Naive B cell (primary cell): ENCODE results near the gene MXI1. TPM values are rescaled to one million over a fixed set of nuclear protein-coding genes. Genes with fewer than 3 reads are reported as not detected.
"Not testable (repeated sequence)": the region's sequence is repeated elsewhere in the genome, so short reads cannot be mapped to it uniquely, and the experiment has no call there.

Source experiments
- ATAC-seq, 2 donors: fragments of 150-1000 bp; cut with Tn5 transposase; 2 replicates each; pipeline ENCODE4 v1.10.0; 2021; ENCODE audit warnings: low read depth in 2 of 2, mild to moderate bottlenecking in 2 of 2, moderate library complexity in 2 of 2
- DNase-seq: peaks from one replicate; pipeline ENCODE4 v3.0.0; 2022
- H3K27ac Mint-ChIP-seq, 6 donors: one replicate each; pipeline ENCODE4 v1.8.0; 2020 to 2022; ENCODE audit warnings: mild to moderate bottlenecking in 6 of 6, mixed read lengths in 6 of 6, moderate library complexity in 5 of 6, inconsistent platforms in 2 of 6
- H3K27me3 Mint-ChIP-seq, 3 donors: one replicate each; pipeline ENCODE4 v1.8.0; 2021 to 2022; ENCODE audit warnings: mixed read lengths in 3 of 3, mild to moderate bottlenecking in 1 of 3
- H3K36me3 Mint-ChIP-seq, 2 donors: one replicate each; pipeline ENCODE4 v1.8.0; 2020 to 2022; ENCODE audit warnings: mixed read lengths in 2 of 2, inconsistent platforms in 1 of 2, mild to moderate bottlenecking in 1 of 2
- H3K4me1 Mint-ChIP-seq, 3 donors: one replicate each; pipeline ENCODE4 v1.8.0; 2020 to 2022; ENCODE audit warnings: mixed read lengths in 3 of 3, inconsistent platforms in 1 of 3, mild to moderate bottlenecking in 1 of 3, moderate library complexity in 1 of 3
- H3K4me3 Mint-ChIP-seq, 8 donors: one replicate each; pipeline ENCODE4 v1.8.0; 2020 to 2022; ENCODE audit warnings: mild to moderate bottlenecking in 8 of 8, mixed read lengths in 8 of 8, moderate library complexity in 8 of 8, inconsistent platforms in 2 of 8
- H3K9me3 Mint-ChIP-seq, 7 donors: one replicate each; pipeline ENCODE4 v1.8.0; 2020 to 2022; ENCODE audit warnings: mixed read lengths in 7 of 7, mild to moderate bottlenecking in 5 of 7, inconsistent platforms in 2 of 7, moderate library complexity in 1 of 7
- polyA plus RNA-seq, 6 donors: library from polyadenylated mRNA; unstranded; fragments of 300-500 nt; fragmentation: Illumina TruSeq; gene quantifications; one replicate each; pipeline ENCODE4 v1.2.3, GENCODE V29; 2021; ENCODE audit warnings: low read depth in 6 of 6

Gene MXI1
- polyA plus RNA-seq, 6 donors from 2014 or later, result 30.6 to 56.1 (median 44.9) TPM

DNA sequence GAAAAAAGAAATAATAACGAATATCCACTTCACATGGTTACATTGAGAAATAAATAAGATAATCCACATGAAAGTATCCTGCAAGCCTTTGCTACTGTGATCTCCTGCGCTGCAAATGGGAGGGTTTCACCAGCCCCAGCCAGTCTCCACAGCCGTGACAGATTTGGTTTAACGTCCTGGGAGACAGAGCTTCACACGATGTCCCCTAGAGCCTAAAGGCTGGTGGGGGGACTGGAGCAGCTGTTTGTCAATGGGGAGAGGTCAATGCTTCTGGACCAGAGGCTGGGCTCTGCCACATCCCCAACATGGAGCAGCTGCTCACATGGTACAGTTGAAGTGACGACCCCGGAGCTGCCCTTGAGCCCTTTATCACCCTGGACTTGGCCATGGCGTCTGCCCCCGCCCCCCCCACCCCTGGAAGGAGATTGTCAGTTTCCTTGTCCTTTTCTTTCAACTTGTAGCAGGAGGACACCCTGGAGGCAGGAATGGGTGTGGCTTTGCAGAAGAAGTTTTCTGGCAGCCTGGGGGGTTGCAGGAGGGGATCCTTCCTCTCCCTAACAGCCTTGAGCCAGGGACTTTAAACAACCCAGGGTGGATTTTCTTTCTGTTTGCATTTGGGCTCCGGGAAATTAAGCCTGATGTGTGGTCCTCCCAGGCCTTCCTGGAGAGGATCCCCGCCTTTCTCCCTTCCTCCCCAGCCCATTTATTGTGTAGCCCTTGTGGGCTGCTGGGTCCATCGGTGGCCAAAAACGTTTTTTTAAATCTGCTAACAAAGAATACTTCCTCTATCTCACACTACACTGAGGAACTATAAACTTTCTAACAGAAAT is 37.0 kb upstream of the MXI1 start:
- no peak for DNase-seq
- Mint-ChIP-seq H3K4me3 (peak overlapping the region in 2 of 8 donors; percentile 9 to 33), H3K36me3 (peaks cover 0 to 7% of the 10 kb centered on the region in 2 donors), H3K27ac (peak overlapping the region in 1 of 6 donors; percentile 54), H3K27me3 (peaks cover 72 to 84% (median 79%) of the 10 kb centered on the region in 3 donors), H3K9me3 (no peaks in the 10 kb centered on the region), H3K4me1 (peaks cover 32 to 38% (median 33%) of the 10 kb centered on the region in 3 donors)
- ATAC-seq, result peak in 1 of 2 donors; percentile 37

DNA sequence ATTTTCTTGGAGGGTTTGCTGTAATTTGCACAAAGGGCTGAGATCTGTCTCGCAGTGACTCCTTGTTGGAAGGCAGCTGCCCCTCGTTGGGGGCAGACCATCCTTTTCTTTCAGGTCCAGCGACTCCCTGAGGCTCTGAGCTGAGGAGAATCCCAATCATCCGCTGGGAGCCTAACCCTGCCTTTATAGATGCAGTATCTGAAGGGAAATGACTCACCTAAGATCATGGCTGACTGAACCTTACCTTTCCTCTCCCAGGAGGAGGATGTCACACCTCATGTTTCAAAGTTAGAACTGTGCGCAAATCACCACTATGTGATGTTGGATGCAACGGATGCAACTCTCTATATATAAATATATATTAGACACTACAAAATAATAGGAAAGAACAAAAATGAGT is 36.4 kb upstream of the MXI1 start:
- no peak for ATAC-seq
- DNase-seq, result no peak
- Mint-ChIP-seq H3K9me3 (no peaks in the 10 kb centered on the region), H3K4me3 (no peak overlapping the region), H3K27ac (no peak overlapping the region), H3K36me3 (peaks cover 0 to 3% of the 10 kb centered on the region in 2 donors), H3K27me3 (peaks cover 71 to 84% (median 79%) of the 10 kb centered on the region in 3 donors), H3K4me1 (peaks cover 34 to 38% (median 37%) of the 10 kb centered on the region in 3 donors)

DNA sequence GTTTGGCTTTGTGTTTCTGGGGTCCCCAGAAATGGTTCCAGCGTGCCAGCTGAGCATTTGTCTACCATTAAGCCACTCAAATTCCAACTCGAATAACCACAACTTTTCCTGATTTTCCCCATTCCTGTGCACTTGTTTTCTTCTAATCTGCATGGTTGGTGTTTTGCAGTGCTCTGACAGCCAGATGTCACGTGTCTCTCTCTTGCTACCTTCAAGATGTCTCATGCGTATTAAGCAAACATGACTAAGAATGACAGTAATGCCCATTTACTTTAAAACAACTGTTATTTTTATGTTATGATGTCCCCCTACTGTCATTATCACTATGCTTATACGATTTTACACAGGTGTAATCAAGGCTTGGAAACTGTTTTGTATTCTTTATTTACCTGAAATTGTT is 35.2 kb upstream of the MXI1 start:
- Mint-ChIP-seq H3K4me3 (no peak overlapping the region), H3K9me3 (no peaks in the 10 kb centered on the region), H3K27ac (no peak overlapping the region), H3K4me1 (peaks cover 42 to 44% (median 43%) of the 10 kb centered on the region in 3 donors), H3K27me3 (peaks cover 72 to 81% (median 81%) of the 10 kb centered on the region in 3 donors), H3K36me3 (no peaks in the 10 kb centered on the region)
- no peak for DNase-seq
- no peak for ATAC-seq

DNA sequence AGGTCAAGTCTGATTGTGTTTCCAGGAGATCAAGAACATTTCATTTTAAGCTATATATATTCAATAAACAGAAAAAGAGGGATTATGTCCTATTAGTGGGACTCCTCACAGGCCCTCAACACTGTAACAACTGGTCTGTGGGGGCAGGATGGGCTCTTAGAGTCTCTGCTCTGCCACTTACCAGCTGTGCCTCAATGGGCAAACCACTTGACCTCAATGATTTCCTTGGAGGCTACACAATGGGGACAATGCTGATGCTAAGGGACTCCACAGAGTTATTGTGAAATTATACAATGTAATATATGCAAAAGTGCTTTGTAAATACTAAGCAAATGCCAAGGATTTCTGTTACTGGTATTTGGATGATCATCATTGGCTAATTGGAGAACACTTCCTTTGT is 33.2 kb upstream of the MXI1 start:
- H3K9me3 Mint-ChIP-seq, result no peaks in the 10 kb centered on the region

DNA sequence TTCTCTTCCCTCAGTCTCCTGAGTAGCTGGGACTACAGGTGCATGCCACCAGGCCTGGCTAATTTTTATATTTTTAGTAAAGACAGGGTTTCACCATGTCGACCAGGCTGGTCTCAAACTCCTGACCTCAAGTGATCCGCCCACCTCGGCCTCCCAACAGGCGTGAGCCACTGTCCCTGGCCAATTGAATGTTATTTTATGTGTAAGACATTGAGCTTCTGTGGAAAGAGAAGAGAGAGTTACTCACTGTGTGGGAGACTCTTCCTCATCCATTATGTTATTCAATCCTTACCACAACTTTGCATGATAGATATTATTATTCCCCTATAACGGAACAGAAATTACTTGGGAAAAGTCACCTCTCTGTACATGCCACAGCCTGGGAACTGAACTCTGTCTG is 32.6 kb upstream of the MXI1 start:
- H3K27me3 Mint-ChIP-seq, result peaks cover 63 to 80% (median 77%) of the 10 kb centered on the region in 3 donors
- peaks cover 22 to 23% (median 23%) of the 10 kb centered on the region in 3 donors for H3K4me1 Mint-ChIP-seq
- H3K9me3 Mint-ChIP-seq, result no peaks in the 10 kb centered on the region

More for the DNA sequence above, 33.2 kb upstream of the MXI1 start:
- no peak for ATAC-seq
- Mint-ChIP-seq H3K4me1 (peaks cover 28 to 29% (median 29%) of the 10 kb centered on the region in 3 donors), H3K27me3 (peaks cover 64 to 80% (median 77%) of the 10 kb centered on the region in 3 donors), H3K27ac (peak overlapping the region in 1 of 6 donors; percentile 21), H3K36me3 (no peaks in the 10 kb centered on the region), H3K4me3 (no peak overlapping the region)
- DNase-seq, result no peak

DNA sequence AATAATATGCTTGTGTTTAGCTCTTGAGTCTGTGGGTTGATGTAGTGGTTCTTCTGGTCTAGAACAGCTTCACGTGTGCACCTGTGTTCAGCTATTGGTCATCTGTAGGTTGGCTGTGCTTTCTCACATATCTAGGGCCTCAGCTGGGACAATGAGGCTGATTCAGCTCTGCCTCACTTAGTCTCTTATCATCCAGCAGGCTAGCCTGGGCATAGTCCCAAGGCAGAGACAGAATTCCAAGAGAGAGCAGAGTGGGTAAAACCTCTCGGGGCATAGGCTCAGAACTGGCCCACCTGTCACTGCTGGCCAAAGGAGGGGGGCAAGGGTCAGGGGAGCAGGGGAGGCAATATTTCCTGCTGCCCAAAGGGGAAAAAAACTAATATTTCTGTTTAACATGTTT is 32.0 kb upstream of the MXI1 start:
- peaks cover 19 to 20% (median 20%) of the 10 kb centered on the region in 3 donors for H3K4me1 Mint-ChIP-seq
- no peak for ATAC-seq
- H3K27me3 Mint-ChIP-seq, result peaks cover 60 to 74% (median 73%) of the 10 kb centered on the region in 3 donors
- H3K27ac Mint-ChIP-seq, result no peak overlapping the region
- H3K36me3 Mint-ChIP-seq, result no peaks in the 10 kb centered on the region
- no peak for DNase-seq
- no peaks in the 10 kb centered on the region for H3K9me3 Mint-ChIP-seq
- H3K4me3 Mint-ChIP-seq, result peak overlapping the region in 2 of 8 donors; percentile 22

More for the DNA sequence above, 32.6 kb upstream of the MXI1 start:
- DNase-seq, result no peak
- Mint-ChIP-seq H3K36me3 (no peaks in the 10 kb centered on the region), H3K4me3 (no peak overlapping the region), H3K27ac (peak overlapping the region in 1 of 6 donors; percentile 1)
- no peak for ATAC-seq

DNA sequence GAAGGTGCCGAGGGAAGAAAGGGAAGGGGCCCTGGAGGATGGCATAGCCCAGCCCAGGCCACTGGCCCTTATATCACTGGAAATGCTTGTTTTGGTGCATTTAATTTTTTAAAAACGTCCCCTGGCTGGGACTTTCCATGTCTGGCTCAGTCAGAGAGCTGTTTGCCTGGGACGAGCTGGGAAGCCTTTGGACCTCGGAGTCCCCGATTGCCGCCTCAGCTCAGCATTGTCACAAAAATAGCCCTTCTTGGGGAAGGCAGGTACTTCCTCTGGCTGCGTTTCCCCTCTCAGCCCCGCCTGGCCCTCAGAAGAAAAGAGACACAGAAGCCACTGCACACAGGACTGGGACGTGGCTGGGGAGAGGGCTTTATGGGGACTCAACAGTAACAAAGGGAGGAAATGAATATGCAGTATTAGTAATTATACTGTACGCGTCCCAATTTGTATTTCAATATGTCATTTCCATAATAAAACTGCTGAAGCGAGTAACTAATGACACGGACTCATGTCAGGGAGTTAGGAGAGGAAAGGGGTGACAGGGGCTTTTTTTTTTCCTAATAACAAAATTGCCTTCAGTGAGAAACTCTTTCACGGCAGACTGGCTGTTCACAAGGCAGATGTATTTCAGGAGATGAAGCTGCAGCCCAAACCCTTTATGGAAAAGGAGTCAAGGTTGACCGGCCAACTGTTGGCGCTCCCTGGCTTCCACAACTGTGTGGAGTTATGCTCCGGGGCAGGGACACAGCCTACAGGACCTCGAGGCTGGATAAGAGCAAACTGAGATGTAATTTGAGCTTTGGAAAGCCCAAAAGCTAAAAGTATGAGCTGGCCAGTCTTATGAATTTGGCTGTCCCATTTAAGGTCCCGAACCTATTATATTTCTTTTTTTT is 31.0 kb upstream of the MXI1 start:
- ATAC-seq (peak in 1 of 2 donors; percentile 62), DNase-seq (no peak)
- H3K9me3 Mint-ChIP-seq, result no peaks in the 10 kb centered on the region
- peak overlapping the region in 2 of 6 donors; percentile 5 to 15 for H3K27ac Mint-ChIP-seq
- no peaks in the 10 kb centered on the region for H3K36me3 Mint-ChIP-seq
- peak overlapping the region in 6 of 8 donors; percentile 28 to 59 (median 38) for H3K4me3 Mint-ChIP-seq
- H3K4me1 Mint-ChIP-seq, result peaks cover 10 to 12% (median 12%) of the 10 kb centered on the region in 3 donors
- peaks cover 51 to 64% (median 63%) of the 10 kb centered on the region in 3 donors for H3K27me3 Mint-ChIP-seq

DNA sequence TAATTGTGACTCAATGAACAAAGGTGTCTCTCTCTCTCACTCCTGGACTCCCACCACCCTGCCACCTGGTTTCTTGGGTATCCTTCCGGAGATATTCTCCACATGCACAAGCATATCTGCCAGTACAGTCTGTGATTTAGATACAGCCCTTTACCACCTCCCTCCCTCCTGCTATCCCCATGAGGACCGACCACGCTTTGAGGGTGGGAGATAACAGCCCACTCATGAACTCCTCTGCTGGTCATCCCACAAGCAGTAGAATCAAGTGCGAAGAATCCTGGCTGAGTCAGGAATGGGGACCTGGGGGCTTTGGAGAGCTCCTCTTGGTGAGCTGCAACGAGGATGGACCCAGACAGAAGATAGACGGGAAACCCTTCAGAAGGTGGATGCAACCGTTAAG is 28.2 kb upstream of the MXI1 start:
- Mint-ChIP-seq H3K27ac (peak overlapping the region in 1 of 6 donors; percentile 66), H3K36me3 (no peaks in the 10 kb centered on the region), H3K4me1 (peaks cover 5 to 12% (median 12%) of the 10 kb centered on the region in 3 donors), H3K9me3 (no peaks in the 10 kb centered on the region), H3K27me3 (peaks cover 41 to 47% (median 44%) of the 10 kb centered on the region in 3 donors), H3K4me3 (peak overlapping the region in 1 of 8 donors; percentile 33)
- ATAC-seq, result no peak
- DNase-seq, result no peak

DNA sequence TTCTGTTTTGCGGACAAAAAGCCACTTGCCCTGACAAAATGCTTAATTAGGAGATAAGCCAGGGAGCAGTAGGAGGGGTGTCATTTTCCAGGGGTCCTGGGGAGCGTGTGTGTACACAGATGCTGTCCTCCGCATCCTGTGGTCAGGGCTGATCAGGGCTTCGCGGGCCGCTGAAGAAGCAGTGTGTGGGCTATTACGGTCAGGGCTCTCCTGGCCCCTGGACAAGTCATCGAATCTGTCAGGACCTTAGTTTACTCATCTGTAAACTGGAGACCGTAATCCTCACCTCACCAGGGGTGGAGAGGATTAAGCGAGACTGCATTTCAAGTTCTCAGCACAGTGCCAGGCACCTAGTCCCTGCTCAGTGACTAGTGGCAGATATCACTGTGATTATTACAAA is 26.0 kb upstream of the MXI1 start:
- H3K4me3 Mint-ChIP-seq, result no peak overlapping the region

DNA sequence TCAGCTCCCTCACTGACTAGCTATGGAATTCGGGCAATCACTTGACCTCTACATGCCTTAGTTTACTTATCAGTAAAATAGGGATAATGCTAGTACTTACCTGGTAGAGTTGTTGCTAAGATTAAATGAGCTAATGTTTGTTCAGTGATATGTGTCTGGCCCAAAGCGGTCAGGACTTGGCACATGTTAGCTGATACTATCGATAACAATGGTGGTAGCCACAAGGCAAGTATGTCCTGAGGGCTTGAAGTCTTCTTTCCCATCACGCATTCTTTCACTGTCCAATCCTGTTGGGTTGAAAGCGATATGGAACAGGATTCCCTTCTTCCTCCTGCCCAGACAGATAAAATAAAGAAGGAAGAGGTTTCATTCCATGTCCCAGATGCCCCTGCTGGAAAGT is 25.5 kb upstream of the MXI1 start:
- Mint-ChIP-seq H3K36me3 (no peaks in the 10 kb centered on the region), H3K27me3 (peaks cover 21 to 28% (median 24%) of the 10 kb centered on the region in 3 donors), H3K9me3 (no peaks in the 10 kb centered on the region), H3K4me1 (peaks cover 0 to 2% (median 0%) of the 10 kb centered on the region in 3 donors), H3K27ac (no peak overlapping the region), H3K4me3 (no peak overlapping the region)
- DNase-seq, result no peak
- no peak for ATAC-seq

More for the DNA sequence above, 26.0 kb upstream of the MXI1 start:
- no peak for DNase-seq
- Mint-ChIP-seq H3K36me3 (no peaks in the 10 kb centered on the region), H3K9me3 (no peaks in the 10 kb centered on the region), H3K4me1 (peaks cover under 1 to 5% (median 3%) of the 10 kb centered on the region in 3 donors), H3K27ac (no peak overlapping the region), H3K27me3 (peaks cover 23 to 28% (median 26%) of the 10 kb centered on the region in 3 donors)
- no peak for ATAC-seq

DNA sequence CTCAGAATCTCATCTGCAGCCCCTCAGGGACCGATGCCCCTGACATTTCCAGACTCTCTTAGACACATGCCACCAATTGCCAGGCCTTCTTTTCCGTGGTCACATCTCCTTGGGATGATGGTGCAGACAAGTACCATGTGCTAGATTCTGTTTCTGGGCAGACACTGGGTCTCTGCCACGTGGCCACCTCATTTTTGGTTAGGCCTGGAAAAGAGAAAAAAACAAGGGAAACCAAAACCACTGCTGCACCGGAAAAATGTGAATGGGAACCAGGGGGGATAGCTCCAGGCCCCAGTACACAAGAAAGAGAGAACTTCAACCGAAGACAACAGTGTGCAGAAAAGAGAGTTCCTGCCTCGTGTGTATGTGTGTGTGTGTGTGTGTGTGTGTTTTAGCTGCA is 23.0 kb upstream of the MXI1 start:
- Mint-ChIP-seq H3K27me3 (peaks cover 13 to 16% (median 13%) of the 10 kb centered on the region in 3 donors), H3K9me3 (no peaks in the 10 kb centered on the region), H3K36me3 (no peaks in the 10 kb centered on the region), H3K27ac (no peak overlapping the region), H3K4me1 (no peaks in the 10 kb centered on the region), H3K4me3 (no peak overlapping the region)
- no peak for DNase-seq
- no peak for ATAC-seq

DNA sequence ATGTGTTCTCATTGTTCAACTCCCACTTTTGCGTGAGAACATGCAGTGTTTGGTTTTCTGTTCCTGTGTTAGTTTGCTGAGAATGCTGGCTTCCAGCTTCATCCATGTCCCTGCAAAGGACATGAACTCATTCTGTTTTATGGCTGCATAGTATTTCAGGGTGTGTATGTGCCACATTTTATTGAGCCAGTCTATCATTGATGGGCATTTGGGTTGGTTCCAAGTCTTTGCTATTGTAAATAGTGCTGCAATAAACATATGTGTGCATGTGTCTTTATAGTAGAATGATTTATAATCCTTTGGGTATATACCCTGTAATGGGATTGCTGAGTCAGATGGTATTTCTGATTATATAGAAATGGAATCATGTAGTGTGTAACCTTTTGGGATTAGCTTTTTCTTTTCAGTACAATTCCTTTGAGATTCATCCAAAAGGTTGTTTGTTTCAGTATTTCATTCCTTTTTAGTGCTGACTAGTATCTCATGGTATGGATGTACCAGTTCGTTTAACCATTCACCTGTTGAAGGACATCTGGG is 21.7 kb upstream of the MXI1 start:
- H3K27me3 Mint-ChIP-seq, result peaks cover 10 to 23% (median 15%) of the 10 kb centered on the region in 3 donors
- ATAC-seq, H3K4me3 Mint-ChIP-seq, H3K36me3 Mint-ChIP-seq, H3K27ac Mint-ChIP-seq, DNase-seq, H3K4me1 Mint-ChIP-seq, H3K9me3 Mint-ChIP-seq: not testable (repeated sequence)

DNA sequence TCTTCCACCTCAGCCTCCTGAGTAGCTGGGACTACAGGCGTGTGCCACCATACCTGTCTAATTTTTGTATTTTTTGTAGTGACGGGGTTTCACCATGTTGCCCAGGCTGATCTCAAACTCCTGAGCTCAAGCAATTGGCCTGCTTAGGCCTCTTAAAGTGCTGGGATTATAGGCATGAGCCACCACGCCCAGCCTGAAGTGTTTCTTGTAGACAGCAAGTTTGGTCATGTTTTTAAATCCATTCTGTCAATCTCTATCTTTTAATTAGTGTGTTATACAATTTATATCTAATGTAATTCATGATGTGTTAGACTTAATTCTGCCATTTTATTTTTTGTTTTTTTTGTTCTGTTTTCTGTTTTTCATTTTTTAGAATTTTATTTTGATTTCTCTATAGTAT is 17.2 kb upstream of the MXI1 start:
- ATAC-seq, result no peak
- Mint-ChIP-seq H3K4me3 (no peak overlapping the region), H3K4me1 (no peaks in the 10 kb centered on the region), H3K27ac (peak overlapping the region in 1 of 6 donors; percentile 27), H3K36me3 (peaks cover 0 to 17% of the 10 kb centered on the region in 2 donors), H3K27me3 (peaks cover 18 to 62% (median 57%) of the 10 kb centered on the region in 3 donors), H3K9me3 (peaks cover 4 to 11% (median 7%) of the 10 kb centered on the region in 7 donors)
- DNase-seq, result no peak
